Measurements from ENCODE around the gene TMEM135. TPM values are rescaled to one million over a fixed set of nuclear protein-coding genes. Genes with fewer than 3 reads are reported as not detected.
A peak's percentile ranks its signal among the peaks of the same experiment; 100 is the strongest.

The TMEM135 gene
- total RNA-seq, 1 donor from 2014 or later, result 24.7 TPM

GRCh38 chr11:87235366-87235765 is 197.6 kb downstream of the TMEM135 start:
- DNase-seq (ENCODE audit: extremely low spot score, unreplicated experiment), result no peak
- Mint-ChIP-seq H3K27ac (ENCODE audit: unreplicated experiment) (no peak overlapping the region), H3K36me3 (ENCODE audit: unreplicated experiment) (peaks cover 19% of the 10 kb centered on the region), H3K27me3 (ENCODE audit: unreplicated experiment) (no peaks in the 10 kb centered on the region), H3K9me3 (ENCODE audit: unreplicated experiment) (peaks cover 18% of the 10 kb centered on the region), H3K4me3 (ENCODE audit: unreplicated experiment) (no peak overlapping the region), H3K4me1 (ENCODE audit: unreplicated experiment) (peaks cover 42% of the 10 kb centered on the region)
- no peak for TF ChIP-seq CTCF (IDR thresholded peaks at IDR 0.05)

DNA sequence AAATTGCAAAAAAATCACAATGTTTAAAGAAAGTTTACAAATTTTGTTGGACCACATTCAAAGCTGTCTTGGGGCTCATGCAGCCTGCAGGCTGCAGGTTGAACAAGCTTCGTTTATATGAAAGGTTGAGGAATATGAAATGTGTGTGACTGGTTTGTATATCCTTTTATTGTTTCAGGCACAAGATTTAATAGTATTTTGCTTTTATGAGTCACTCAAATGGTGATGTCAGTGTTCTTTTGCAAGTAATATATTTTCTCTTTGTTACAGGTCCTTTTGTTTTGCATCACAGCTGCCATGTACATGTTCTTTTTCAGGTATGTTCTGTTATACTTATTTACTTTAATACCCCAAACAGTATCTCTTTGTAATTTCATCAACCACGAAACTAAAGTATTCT is 198.6 kb downstream of the TMEM135 start:
- no peak for TF ChIP-seq CTCF (IDR thresholded peaks at IDR 0.05)
- Mint-ChIP-seq H3K27me3 (ENCODE audit: unreplicated experiment) (no peaks in the 10 kb centered on the region), H3K36me3 (ENCODE audit: unreplicated experiment) (peaks cover 18% of the 10 kb centered on the region), H3K9me3 (ENCODE audit: unreplicated experiment) (peaks cover 17% of the 10 kb centered on the region), H3K27ac (ENCODE audit: unreplicated experiment) (no peak overlapping the region), H3K4me1 (ENCODE audit: unreplicated experiment) (peaks cover 47% of the 10 kb centered on the region), H3K4me3 (ENCODE audit: unreplicated experiment) (no peak overlapping the region)
- DNase-seq (ENCODE audit: extremely low spot score, unreplicated experiment), result no peak

DNA sequence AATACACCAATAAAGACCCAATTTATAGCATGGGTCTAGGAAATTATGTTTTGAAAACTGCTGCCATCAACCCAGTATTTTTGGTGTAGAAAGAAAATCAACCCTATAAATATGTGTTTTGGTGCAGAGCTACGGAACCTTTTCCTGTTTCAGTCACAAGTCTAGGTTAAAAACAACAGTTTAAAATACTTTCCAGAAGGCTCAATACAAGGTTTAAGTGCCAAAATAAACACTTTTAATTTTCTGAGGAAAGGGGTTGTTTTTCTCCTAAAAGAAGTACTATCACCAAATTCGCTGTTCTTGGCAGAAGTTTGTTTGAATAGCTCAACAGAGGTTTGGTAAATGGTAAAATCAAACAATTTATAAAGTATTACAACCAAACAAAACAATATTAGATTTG is 201.3 kb downstream of the TMEM135 start:
- H3K4me3 Mint-ChIP-seq (ENCODE audit: unreplicated experiment), result no peak overlapping the region
- DNase-seq (ENCODE audit: extremely low spot score, unreplicated experiment), result no peak
- TF ChIP-seq CTCF (IDR thresholded peaks at IDR 0.05), result no peak
- peaks cover 6% of the 10 kb centered on the region for H3K36me3 Mint-ChIP-seq (ENCODE audit: unreplicated experiment)
- peak overlapping the region; percentile 76 for H3K27ac Mint-ChIP-seq (ENCODE audit: unreplicated experiment)
- peaks cover 48% of the 10 kb centered on the region for H3K4me1 Mint-ChIP-seq (ENCODE audit: unreplicated experiment)
- peaks cover 2% of the 10 kb centered on the region for H3K9me3 Mint-ChIP-seq (ENCODE audit: unreplicated experiment)
- H3K27me3 Mint-ChIP-seq (ENCODE audit: unreplicated experiment), result no peaks in the 10 kb centered on the region

DNA sequence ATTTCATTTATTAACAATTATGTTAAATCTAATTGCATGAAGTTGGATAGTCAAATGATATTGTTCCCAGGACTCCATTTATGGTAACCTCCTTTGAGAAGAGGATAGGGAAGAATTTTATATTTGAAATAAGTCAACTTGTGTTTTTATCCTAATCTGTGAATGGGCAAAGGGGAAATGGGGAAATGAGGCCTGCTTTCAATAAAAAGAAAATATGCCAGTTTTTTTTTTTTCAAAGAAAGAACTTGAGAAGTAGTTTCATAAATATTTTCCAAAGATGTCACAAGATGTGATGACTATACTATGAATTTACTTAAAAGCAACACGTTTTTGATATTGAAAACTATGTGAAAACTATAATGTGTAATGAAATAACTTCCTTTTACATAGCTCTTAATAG is 201.8 kb downstream of the TMEM135 start:
- TF ChIP-seq CTCF (IDR thresholded peaks at IDR 0.05), result no peak
- Mint-ChIP-seq H3K9me3 (ENCODE audit: unreplicated experiment) (no peaks in the 10 kb centered on the region), H3K27ac (ENCODE audit: unreplicated experiment) (peak overlapping the region; percentile 72), H3K36me3 (ENCODE audit: unreplicated experiment) (peaks cover 6% of the 10 kb centered on the region), H3K4me1 (ENCODE audit: unreplicated experiment) (peaks cover 48% of the 10 kb centered on the region), H3K27me3 (ENCODE audit: unreplicated experiment) (no peaks in the 10 kb centered on the region), H3K4me3 (ENCODE audit: unreplicated experiment) (peak overlapping the region; percentile 32)
- DNase-seq (ENCODE audit: extremely low spot score, unreplicated experiment), result no peak

DNA sequence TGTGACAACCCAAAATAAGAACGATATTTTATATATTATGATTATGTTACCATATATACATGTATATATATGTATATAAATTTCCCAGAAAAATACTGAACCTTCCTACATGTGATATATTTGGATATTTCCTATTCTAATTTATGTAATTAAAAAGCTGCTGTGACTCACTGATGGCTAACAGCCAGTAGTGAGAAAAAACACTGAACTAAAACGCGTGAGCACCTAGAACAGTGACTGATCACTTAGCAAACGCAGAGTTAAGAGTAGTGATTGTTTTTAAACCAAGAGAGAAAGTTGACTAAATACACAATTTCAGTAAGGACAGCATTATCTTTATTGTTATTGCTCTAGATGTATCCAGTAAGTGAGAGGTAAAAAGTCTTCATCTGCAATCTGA is 213.8 kb downstream of the TMEM135 start:
- Mint-ChIP-seq H3K27ac (ENCODE audit: unreplicated experiment) (no peak overlapping the region), H3K9me3 (ENCODE audit: unreplicated experiment) (no peaks in the 10 kb centered on the region)
- no peak for TF ChIP-seq CTCF (IDR thresholded peaks at IDR 0.05)

More for the DNA sequence above, 213.8 kb downstream of the TMEM135 start:
- no peaks in the 10 kb centered on the region for H3K27me3 Mint-ChIP-seq (ENCODE audit: unreplicated experiment)
- H3K36me3 Mint-ChIP-seq (ENCODE audit: unreplicated experiment), result peaks cover 2% of the 10 kb centered on the region
- peaks cover 8% of the 10 kb centered on the region for H3K4me1 Mint-ChIP-seq (ENCODE audit: unreplicated experiment)
- no peak for DNase-seq (ENCODE audit: extremely low spot score, unreplicated experiment)
- H3K4me3 Mint-ChIP-seq (ENCODE audit: unreplicated experiment), result no peak overlapping the region

Measured in osteocyte (in vitro differentiated cells).